ENCODE data around the gene CFAP300. TPM values are rescaled to one million over a fixed set of nuclear protein-coding genes. Genes with fewer than 3 reads are reported as not detected.

CFAP300 gene
- total and polyA plus RNA-seq, 10 donors = 0.11 to 0.26 (median 0.21) TPM; not detected in 7

DNA sequence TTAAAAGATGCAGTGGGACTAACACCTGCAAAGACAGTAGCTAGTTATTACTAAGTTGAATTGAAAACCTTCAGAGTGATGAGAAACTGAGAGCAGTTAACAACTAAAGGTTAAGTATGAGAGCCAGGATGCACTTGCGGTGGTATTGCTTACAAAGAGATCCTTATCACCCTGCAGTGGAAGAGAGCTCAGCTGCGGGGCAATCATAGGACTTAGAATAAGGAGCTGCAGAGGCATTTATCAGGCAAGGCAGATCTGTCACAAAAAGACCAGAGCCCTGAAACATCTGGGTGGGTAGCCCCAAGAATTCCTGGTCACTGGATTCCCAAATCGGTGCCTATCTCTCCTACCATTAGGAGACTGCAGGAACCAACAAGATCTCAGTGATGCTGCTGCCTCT, 34.3 kb upstream of the CFAP300 start:
- intact Hi-C loops (cut with DNase I; ENCODE audit: low total_unique reads) = no loop called here
- Histone ChIP-seq H3K27me3 (replicated peaks in 1 of 7) (peaks cover 0 to 11% (median 0%) of the 10 kb centered on the region in 7 donors), H3K27ac (no peak overlapping the region), H3K4me1 (peaks cover 0 to 2% (median 0%) of the 10 kb centered on the region in 6 donors), H3K36me3 (no peaks in the 10 kb centered on the region), H3K4me3 (no peak overlapping the region), H3K9me3 (no peaks in the 10 kb centered on the region)
- no peak for TF ChIP-seq POLR2A (IDR thresholded peaks at IDR 0.05)
- TF ChIP-seq, protein P1, sequence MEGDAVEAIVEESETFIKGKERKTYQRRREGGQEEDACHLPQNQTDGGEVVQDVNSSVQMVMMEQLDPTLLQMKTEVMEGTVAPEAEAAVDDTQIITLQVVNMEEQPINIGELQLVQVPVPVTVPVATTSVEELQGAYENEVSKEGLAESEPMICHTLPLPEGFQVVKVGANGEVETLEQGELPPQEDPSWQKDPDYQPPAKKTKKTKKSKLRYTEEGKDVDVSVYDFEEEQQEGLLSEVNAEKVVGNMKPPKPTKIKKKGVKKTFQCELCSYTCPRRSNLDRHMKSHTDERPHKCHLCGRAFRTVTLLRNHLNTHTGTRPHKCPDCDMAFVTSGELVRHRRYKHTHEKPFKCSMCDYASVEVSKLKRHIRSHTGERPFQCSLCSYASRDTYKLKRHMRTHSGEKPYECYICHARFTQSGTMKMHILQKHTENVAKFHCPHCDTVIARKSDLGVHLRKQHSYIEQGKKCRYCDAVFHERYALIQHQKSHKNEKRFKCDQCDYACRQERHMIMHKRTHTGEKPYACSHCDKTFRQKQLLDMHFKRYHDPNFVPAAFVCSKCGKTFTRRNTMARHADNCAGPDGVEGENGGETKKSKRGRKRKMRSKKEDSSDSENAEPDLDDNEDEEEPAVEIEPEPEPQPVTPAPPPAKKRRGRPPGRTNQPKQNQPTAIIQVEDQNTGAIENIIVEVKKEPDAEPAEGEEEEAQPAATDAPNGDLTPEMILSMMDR (IDR thresholded peaks at IDR 0.05 in 8 of 11, conservative IDR thresholded peaks at IDR 0.05 in 3 of 11) = no peak
- TF ChIP-seq POLR2AphosphoS5 (IDR thresholded peaks at IDR 0.05) = no peak
- DNase-seq = no peak
- 39 to 50% (median 39%) methylated on average over 3 of the region's 3 CpGs for WGBS, 5 donors

DNA sequence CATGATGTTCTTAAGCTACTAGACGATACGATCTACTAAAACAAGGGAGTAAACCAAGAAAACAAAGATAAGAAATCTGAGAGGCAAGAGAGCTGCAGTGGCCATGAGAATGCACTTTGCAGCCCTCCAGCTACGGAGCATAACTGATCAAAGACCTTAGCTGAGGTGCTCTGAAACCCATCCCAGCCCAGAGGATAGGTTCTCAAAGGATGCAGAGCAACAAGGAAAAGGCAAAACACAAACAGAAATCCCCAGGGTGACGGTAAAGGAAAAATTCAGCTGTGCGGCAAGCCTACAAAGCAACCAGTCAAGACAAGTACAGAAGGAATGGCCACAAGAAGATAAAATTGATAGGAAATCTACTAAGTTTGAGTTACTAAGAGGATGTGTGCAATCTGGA, 32.5 kb upstream of the CFAP300 start:
- no peaks in the 10 kb centered on the region for H3K36me3 ChIP-seq
- no peaks in the 10 kb centered on the region for H3K4me1 ChIP-seq
- peaks cover 0 to 11% (median 0%) of the 10 kb centered on the region in 7 donors for H3K27me3 ChIP-seq (replicated peaks in 1 of 7)
- DNase-seq = no peak
- TF ChIP-seq POLR2AphosphoS5 (IDR thresholded peaks at IDR 0.05) = no peak
- H3K4me3 ChIP-seq = no peak overlapping the region
- H3K27ac ChIP-seq = no peak overlapping the region
- intact Hi-C loops (cut with DNase I; ENCODE audit: low total_unique reads) = no loop called here
- H3K9me3 ChIP-seq = no peaks in the 10 kb centered on the region
- WGBS, 5 donors = 89 to 94% (median 91%) methylated on average over 5 of the region's 5 CpGs

GRCh38 chr11:102017026-102017425, 30.2 kb upstream of the CFAP300 start:
- Histone ChIP-seq H3K27me3 (replicated peaks in 1 of 7) (peaks cover 0 to 8% (median 0%) of the 10 kb centered on the region in 7 donors), H3K4me1 (no peaks in the 10 kb centered on the region), H3K9me3 (no peaks in the 10 kb centered on the region), H3K36me3 (no peaks in the 10 kb centered on the region), H3K27ac (no peak overlapping the region), H3K4me3 (no peak overlapping the region)
- WGBS, 5 donors = 84 to 93% (median 91%) methylated on average over 3 of the region's 3 CpGs
- TF ChIP-seq POLR2A (IDR thresholded peaks at IDR 0.05) (no peak), POLR2AphosphoS5 (IDR thresholded peaks at IDR 0.05) (no peak)
- TF ChIP-seq, protein P1 (IDR thresholded peaks at IDR 0.05 in 8 of 11, conservative IDR thresholded peaks at IDR 0.05 in 3 of 11) = no peak
- intact Hi-C loops (cut with DNase I; ENCODE audit: low total_unique reads) = no loop called here
- no peak for DNase-seq

- Histone ChIP-seq H3K27me3 (replicated peaks in 1 of 7) (peaks cover 0 to 32% (median 0%) of the 10 kb centered on the region in 7 donors), H3K4me1 (no peaks in the 10 kb centered on the region), H3K36me3 (no peaks in the 10 kb centered on the region), H3K4me3 (no peak overlapping the region), H3K9me3 (no peaks in the 10 kb centered on the region), H3K27ac (no peak overlapping the region)
- 56 to 66% (median 59%) methylated on average over 4 of the region's 4 CpGs for WGBS, 5 donors
- intact Hi-C loops (cut with DNase I; ENCODE audit: low total_unique reads) = no loop called here
- TF ChIP-seq, protein P1 (IDR thresholded peaks at IDR 0.05 in 8 of 11, conservative IDR thresholded peaks at IDR 0.05 in 3 of 11) = no peak
- TF ChIP-seq POLR2AphosphoS5 (IDR thresholded peaks at IDR 0.05) (no peak), POLR2A (IDR thresholded peaks at IDR 0.05) (no peak)
- no peak for DNase-seq
Measured at GRCh38 chr11:102026217-102026616, 21.0 kb upstream of the CFAP300 start.

GRCh38 chr11:102026959-102027358, 20.3 kb upstream of the CFAP300 start:
- peaks cover 0 to 32% (median 0%) of the 10 kb centered on the region in 7 donors for H3K27me3 ChIP-seq (replicated peaks in 1 of 7)
- H3K4me1 ChIP-seq = no peaks in the 10 kb centered on the region
- intact Hi-C loops (cut with DNase I; ENCODE audit: low total_unique reads) = no loop called here
- DNase-seq = no peak
- H3K9me3 ChIP-seq = no peaks in the 10 kb centered on the region
- H3K36me3 ChIP-seq = no peaks in the 10 kb centered on the region
- TF ChIP-seq POLR2AphosphoS5 (IDR thresholded peaks at IDR 0.05) = no peak
- TF ChIP-seq POLR2A (IDR thresholded peaks at IDR 0.05) = no peak
- TF ChIP-seq, protein P1 (IDR thresholded peaks at IDR 0.05 in 8 of 11, conservative IDR thresholded peaks at IDR 0.05 in 3 of 11) = no peak
- no peak overlapping the region for H3K27ac ChIP-seq
- 6 to 13% (median 11%) methylated on average over 2 of the region's 2 CpGs for WGBS, 5 donors
- no peak overlapping the region for H3K4me3 ChIP-seq

Measured in spleen (tissue), 11 donors.